ENCODE results near the gene SLC17A9.

DNA sequence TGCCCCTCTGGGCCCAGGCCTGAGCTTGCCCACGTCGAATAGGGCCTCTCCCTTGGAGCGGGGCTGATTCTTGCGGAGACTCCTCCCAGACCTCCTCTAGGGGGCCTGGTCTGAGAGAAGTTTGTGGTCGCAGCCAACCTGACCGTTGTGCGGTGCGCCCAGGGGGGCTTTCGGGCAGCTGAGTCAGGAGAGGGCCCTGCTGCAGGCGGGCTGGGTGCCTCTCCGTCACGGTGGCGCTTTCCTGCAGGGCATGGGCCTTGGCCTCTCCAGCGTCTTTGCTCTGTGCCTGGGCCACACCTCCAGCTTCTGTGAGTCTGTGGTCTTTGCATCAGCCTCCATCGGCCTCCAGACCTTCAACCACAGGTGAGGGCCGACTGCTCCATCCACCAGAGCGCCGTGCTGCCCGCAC, 12.9 kb downstream of the SLC17A9 start:
- TF ChIP-seq, protein P1, sequence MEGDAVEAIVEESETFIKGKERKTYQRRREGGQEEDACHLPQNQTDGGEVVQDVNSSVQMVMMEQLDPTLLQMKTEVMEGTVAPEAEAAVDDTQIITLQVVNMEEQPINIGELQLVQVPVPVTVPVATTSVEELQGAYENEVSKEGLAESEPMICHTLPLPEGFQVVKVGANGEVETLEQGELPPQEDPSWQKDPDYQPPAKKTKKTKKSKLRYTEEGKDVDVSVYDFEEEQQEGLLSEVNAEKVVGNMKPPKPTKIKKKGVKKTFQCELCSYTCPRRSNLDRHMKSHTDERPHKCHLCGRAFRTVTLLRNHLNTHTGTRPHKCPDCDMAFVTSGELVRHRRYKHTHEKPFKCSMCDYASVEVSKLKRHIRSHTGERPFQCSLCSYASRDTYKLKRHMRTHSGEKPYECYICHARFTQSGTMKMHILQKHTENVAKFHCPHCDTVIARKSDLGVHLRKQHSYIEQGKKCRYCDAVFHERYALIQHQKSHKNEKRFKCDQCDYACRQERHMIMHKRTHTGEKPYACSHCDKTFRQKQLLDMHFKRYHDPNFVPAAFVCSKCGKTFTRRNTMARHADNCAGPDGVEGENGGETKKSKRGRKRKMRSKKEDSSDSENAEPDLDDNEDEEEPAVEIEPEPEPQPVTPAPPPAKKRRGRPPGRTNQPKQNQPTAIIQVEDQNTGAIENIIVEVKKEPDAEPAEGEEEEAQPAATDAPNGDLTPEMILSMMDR (conservative IDR thresholded peaks at IDR 0.05) = no peak
- no peak for TF ChIP-seq ZFX (IDR thresholded peaks at IDR 0.05)

Data from C4-2B (cell line).